Activated B cell treated with CpG ODN at 0.5 μM for 24 hours (primary cell): ENCODE data around the gene ADAD1. TPM values are rescaled to one million over a fixed set of nuclear protein-coding genes. Genes with fewer than 3 reads are reported as not detected.

Experiments used
- ATAC-seq: fragments of 200-7000 bp; cut with Tn5 transposase; one replicate; pipeline ENCODE4 v1.10.0; 2021; ENCODE audit warnings: low read depth, mild to moderate bottlenecking, moderate library complexity
- CTCF ChIA-PET: fragments of 350-600 bp; sonication (Branson Sonifier 250); formaldehyde crosslinking; loops from one replicate; lab custom pipeline; 2021; ENCODE audit warnings: antibody characterized with exemption; lab: Charles Lee
- POLR2A ChIA-PET: fragments of 350-600 bp; sonication (Branson Sonifier 250); formaldehyde crosslinking; loops from one replicate; lab custom pipeline; 2021; ENCODE audit warnings: antibody characterized with exemption; lab: Charles Lee
- DNase-seq: peaks from one replicate; pipeline ENCODE4 v3.0.0; 2022
- H3K27ac Mint-ChIP-seq: one replicate; pipeline ENCODE4 v1.8.0; 2020; ENCODE audit warnings: mixed read lengths
- H3K27me3 Mint-ChIP-seq: one replicate; pipeline ENCODE4 v1.8.0; 2021; ENCODE audit warnings: mixed read lengths
- H3K36me3 Mint-ChIP-seq: one replicate; pipeline ENCODE4 v1.8.0; 2021; ENCODE audit warnings: low read depth, mixed read lengths
- H3K4me1 Mint-ChIP-seq: one replicate; pipeline ENCODE4 v1.8.0; 2021; ENCODE audit warnings: mixed read lengths
- H3K4me3 Mint-ChIP-seq: one replicate; pipeline ENCODE4 v1.8.0; 2020; ENCODE audit warnings: mild to moderate bottlenecking, mixed read lengths
- H3K9me3 Mint-ChIP-seq: one replicate; pipeline ENCODE4 v1.8.0; 2020; ENCODE audit warnings: mixed read lengths
- intact Hi-C: fragments of 100-400 bp; cut with micrococcal nuclease; formaldehyde crosslinking; loops from one replicate; pipeline ENCODE4 v1.15.1; 2024
- total RNA-seq: library from RNA; stranded (reverse); gene quantifications from 2 replicates; pipeline ENCODE4 v1.2.3, GENCODE V29; 2022
- TF ChIP-seq, protein P1 (sequence below): fragments of 200-600 bp; IDR thresholded peaks from one replicate; pipeline ENCODE4 v1.8.0; 2022; ENCODE audit warnings: antibody characterized with exemption, mild to moderate bottlenecking

ADAD1 gene
- total RNA-seq, 1 donor from 2014 or later, result not detected

DNA sequence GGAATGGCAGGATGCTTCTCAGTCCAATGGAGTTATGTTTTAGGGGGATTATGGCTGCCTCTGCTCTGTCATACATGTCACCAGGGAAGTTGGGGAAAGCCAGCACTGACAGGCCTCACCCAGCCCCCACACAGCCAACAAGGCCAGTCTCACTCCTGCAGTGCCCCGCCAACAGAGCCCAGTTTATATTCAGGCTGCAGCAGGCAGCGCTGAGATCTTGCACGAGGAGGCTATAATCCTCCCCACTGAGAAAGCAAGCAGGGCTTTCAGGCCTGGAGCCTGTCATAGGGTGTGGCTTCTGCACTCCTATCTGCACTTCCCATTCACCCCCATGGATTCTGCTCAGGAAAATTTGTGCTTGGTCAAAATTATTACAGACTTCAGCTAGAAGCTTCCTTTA lies 25.1 kb downstream of the ADAD1 start:
- POLR2A ChIA-PET, result no interaction called here
- Mint-ChIP-seq H3K36me3 (no peaks in the 10 kb centered on the region), H3K4me1 (no peaks in the 10 kb centered on the region), H3K27me3 (peaks cover 2% of the 10 kb centered on the region), H3K27ac (no peak overlapping the region), H3K9me3 (no peaks in the 10 kb centered on the region), H3K4me3 (no peak overlapping the region)
- CTCF ChIA-PET, result no interaction called here
- intact Hi-C loops, result no loop called here
- TF ChIP-seq, protein P1, sequence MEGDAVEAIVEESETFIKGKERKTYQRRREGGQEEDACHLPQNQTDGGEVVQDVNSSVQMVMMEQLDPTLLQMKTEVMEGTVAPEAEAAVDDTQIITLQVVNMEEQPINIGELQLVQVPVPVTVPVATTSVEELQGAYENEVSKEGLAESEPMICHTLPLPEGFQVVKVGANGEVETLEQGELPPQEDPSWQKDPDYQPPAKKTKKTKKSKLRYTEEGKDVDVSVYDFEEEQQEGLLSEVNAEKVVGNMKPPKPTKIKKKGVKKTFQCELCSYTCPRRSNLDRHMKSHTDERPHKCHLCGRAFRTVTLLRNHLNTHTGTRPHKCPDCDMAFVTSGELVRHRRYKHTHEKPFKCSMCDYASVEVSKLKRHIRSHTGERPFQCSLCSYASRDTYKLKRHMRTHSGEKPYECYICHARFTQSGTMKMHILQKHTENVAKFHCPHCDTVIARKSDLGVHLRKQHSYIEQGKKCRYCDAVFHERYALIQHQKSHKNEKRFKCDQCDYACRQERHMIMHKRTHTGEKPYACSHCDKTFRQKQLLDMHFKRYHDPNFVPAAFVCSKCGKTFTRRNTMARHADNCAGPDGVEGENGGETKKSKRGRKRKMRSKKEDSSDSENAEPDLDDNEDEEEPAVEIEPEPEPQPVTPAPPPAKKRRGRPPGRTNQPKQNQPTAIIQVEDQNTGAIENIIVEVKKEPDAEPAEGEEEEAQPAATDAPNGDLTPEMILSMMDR, result no peak
- no peak for DNase-seq
- no peak for ATAC-seq

DNA sequence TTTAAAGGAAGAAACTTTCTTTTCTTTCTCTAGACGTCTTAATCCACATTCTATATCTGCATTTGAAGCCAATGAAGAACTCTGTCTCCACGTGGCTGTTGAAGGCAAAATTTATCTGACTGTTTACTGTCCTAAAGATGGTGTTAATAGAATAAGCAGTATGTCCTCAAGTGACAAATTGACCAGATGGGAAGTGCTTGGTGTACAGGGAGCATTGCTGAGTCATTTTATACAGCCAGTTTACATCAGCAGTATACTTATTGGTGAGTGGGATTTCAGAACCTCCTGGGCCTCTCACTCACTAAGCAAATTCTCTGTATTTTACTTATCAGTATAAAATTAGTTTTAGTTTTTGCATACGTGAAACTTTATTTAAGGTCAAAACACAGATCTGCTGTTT lies 33.7 kb downstream of the ADAD1 start:
- ChIA-PET CTCF (no interaction called here), POLR2A (no interaction called here)
- DNase-seq (no peak), ATAC-seq (no peak)
- H3K4me3 Mint-ChIP-seq, result no peak overlapping the region
- intact Hi-C loops, result no loop called here
- TF ChIP-seq, protein P1, result no peak
- no peaks in the 10 kb centered on the region for H3K4me1 Mint-ChIP-seq
- H3K9me3 Mint-ChIP-seq, result no peaks in the 10 kb centered on the region
- no peak overlapping the region for H3K27ac Mint-ChIP-seq
- no peaks in the 10 kb centered on the region for H3K36me3 Mint-ChIP-seq
- H3K27me3 Mint-ChIP-seq, result peaks cover 5% of the 10 kb centered on the region

DNA sequence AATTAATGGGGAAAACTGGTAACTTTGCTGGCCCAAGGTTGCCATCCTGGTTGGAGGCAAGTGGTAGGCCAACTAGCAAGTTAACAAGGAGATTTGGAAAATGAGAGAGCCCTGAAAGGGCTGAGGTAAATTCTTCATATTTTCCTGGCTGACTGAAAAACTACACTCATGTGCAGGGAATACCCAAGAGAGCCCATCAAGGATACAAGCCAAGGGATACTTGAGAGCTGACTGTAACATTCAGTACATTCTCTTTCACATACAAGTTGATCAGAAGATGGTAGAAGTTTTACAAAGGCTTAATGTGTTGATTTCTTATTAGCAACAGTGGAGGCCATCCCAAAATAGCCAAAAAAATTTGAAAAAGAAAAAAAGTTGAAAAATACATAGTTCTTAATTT lies 44.4 kb downstream of the ADAD1 start:
- TF ChIP-seq, protein P1, result no peak
- H3K27ac Mint-ChIP-seq, result no peak overlapping the region
- DNase-seq (no peak), ATAC-seq (no peak)
- peaks cover 7% of the 10 kb centered on the region for H3K9me3 Mint-ChIP-seq
- H3K36me3 Mint-ChIP-seq, result no peaks in the 10 kb centered on the region
- ChIA-PET CTCF (no interaction called here), POLR2A (no interaction called here)
- intact Hi-C loops, result no loop called here
- no peak overlapping the region for H3K4me3 Mint-ChIP-seq
- no peaks in the 10 kb centered on the region for H3K4me1 Mint-ChIP-seq
- peaks cover 5% of the 10 kb centered on the region for H3K27me3 Mint-ChIP-seq

DNA sequence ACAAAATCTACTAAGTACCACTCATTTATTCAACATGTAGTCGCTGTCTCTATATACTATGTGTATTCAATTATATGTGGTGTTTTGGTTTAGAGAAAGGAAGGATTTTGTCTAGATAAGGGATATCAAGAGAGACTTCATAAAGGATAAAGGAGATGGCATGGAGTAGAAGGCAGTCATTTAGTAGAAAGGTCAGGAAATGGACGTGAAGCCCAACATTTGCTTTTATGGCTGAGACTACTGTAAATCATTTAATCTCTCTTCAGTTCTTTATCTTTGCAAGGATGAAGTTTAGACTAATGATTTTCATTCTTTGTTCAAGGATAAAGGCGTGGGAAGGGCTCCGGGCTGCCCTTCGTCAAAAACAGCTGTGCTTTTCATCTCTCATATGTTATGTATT lies 52.5 kb downstream of the ADAD1 start:
- Mint-ChIP-seq H3K9me3 (no peaks in the 10 kb centered on the region), H3K27me3 (no peaks in the 10 kb centered on the region), H3K36me3 (no peaks in the 10 kb centered on the region), H3K4me3 (no peak overlapping the region), H3K4me1 (no peaks in the 10 kb centered on the region), H3K27ac (no peak overlapping the region)
- DNase-seq (no peak), ATAC-seq (no peak)
- TF ChIP-seq, protein P1, result no peak
- ChIA-PET POLR2A (no interaction called here), CTCF (no interaction called here)
- intact Hi-C loops, result no loop called here

DNA sequence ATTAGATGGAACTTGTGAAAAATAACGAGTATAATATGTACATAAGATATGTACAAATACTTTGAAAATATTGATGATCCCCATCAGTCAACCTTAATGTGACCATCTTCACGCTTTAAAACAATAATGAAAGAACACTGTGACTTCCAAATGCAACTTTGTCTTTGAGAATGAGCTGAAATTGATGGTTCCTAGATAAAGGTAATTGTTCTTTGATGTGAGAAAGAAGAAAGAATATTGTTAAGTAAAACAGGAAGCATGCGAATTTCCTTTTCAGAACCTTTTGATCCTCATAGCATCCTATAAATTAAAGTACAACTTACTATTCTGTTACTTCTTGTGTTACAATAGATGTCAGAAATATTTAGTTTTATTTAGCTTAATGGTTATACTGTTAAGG lies 55.5 kb downstream of the ADAD1 start:
- intact Hi-C loops, result no loop called here
- H3K9me3 Mint-ChIP-seq, result no peaks in the 10 kb centered on the region
- H3K27me3 Mint-ChIP-seq, result no peaks in the 10 kb centered on the region
- CTCF ChIA-PET, result no interaction called here
- DNase-seq (no peak), ATAC-seq (no peak)
- no peaks in the 10 kb centered on the region for H3K36me3 Mint-ChIP-seq
- H3K27ac Mint-ChIP-seq, result no peak overlapping the region
- no peaks in the 10 kb centered on the region for H3K4me1 Mint-ChIP-seq
- no peak overlapping the region for H3K4me3 Mint-ChIP-seq
- POLR2A ChIA-PET, result no interaction called here
- TF ChIP-seq, protein P1, result no peak
